Trophoblast cell (in vitro differentiated cells and primary cell): ENCODE results near the gene GLS2.
"Not testable (repeated sequence)": the region's sequence is repeated elsewhere in the genome, so short reads cannot be mapped to it uniquely, and the experiment has no call there.

Source experiments
- DNase-seq, 2 donors: peaks; one replicate each; pipeline ENCODE4 v3.0.0-alpha.2; 2016
- H2AFZ ChIP-seq: 2 replicates; pipeline ENCODE4 v1.6.1; 2013; ENCODE audit warnings: low read length, moderate library complexity, mild to moderate bottlenecking; ENCODE audit not compliant: insufficient read depth, poor library complexity
- H2AK5ac ChIP-seq: 2 replicates; pipeline ENCODE4 v1.6.1; 2013; ENCODE audit warnings: mild to moderate bottlenecking, low read length
- H2BK120ac ChIP-seq: 2 replicates; pipeline ENCODE4 v1.6.1; 2013; ENCODE audit warnings: low read length, mild to moderate bottlenecking, moderate library complexity; ENCODE audit not compliant: insufficient read depth, poor library complexity
- H2BK12ac ChIP-seq: 2 replicates; pipeline ENCODE4 v1.6.1; 2013; ENCODE audit warnings: mild to moderate bottlenecking, low read length, moderate library complexity
- H2BK5ac ChIP-seq: 2 replicates; pipeline ENCODE4 v1.6.1; 2013; ENCODE audit warnings: low read length, low read depth, moderate library complexity, mild to moderate bottlenecking; ENCODE audit not compliant: poor library complexity
- H3K14ac ChIP-seq: 2 replicates; pipeline ENCODE4 v1.6.1; 2013; ENCODE audit warnings: mild to moderate bottlenecking, low read length
- H3K18ac ChIP-seq: 2 replicates; pipeline ENCODE4 v1.6.1; 2013; ENCODE audit warnings: mild to moderate bottlenecking, low read length
- H3K23ac ChIP-seq: 2 replicates; pipeline ENCODE4 v1.6.1; 2013; ENCODE audit warnings: low read length
- H3K27ac ChIP-seq: 2 replicates; pipeline ENCODE4 v1.5.1; 2013; ENCODE audit warnings: low read depth, mild to moderate bottlenecking, inconsistent platforms, low read length, moderate library complexity
- H3K27me3 ChIP-seq: 2 replicates; pipeline ENCODE4 v1.6.1; 2013; ENCODE audit warnings: inconsistent platforms, mild to moderate bottlenecking, low read length, moderate library complexity; ENCODE audit not compliant: insufficient read depth
- H3K36me3 ChIP-seq, 2 experiments: 1 replicate in 1 of 2; 2 replicates in 1 of 2; pipeline ENCODE4 v1.6.1; 2013; ENCODE audit warnings: low read length in 2 of 2, mild to moderate bottlenecking in 2 of 2, moderate library complexity in 1 of 2; ENCODE audit not compliant: insufficient read depth in 2 of 2, control insufficient read depth in 1 of 2
- H3K4ac ChIP-seq: 2 replicates; pipeline ENCODE4 v1.6.1; 2013; ENCODE audit warnings: low read depth, mild to moderate bottlenecking, low read length, moderate library complexity
- H3K4me1 ChIP-seq, 2 experiments: 1 replicate in 1 of 2; 2 replicates in 1 of 2; pipeline ENCODE4 v1.6.1; 2013; ENCODE audit warnings: low read length in 2 of 2, mild to moderate bottlenecking in 2 of 2, moderate library complexity in 1 of 2; ENCODE audit not compliant: insufficient read depth in 2 of 2, control insufficient read depth in 1 of 2
- H3K4me2 ChIP-seq: 2 replicates; pipeline ENCODE4 v1.6.1; 2013; ENCODE audit warnings: inconsistent platforms, mild to moderate bottlenecking, low read length, moderate library complexity
- H3K4me3 ChIP-seq: 2 replicates; pipeline ENCODE4 v1.5.1; 2013; ENCODE audit warnings: mild to moderate bottlenecking, low read depth, low read length, inconsistent platforms
- H3K79me1 ChIP-seq: one replicate; pipeline ENCODE4 v1.6.1; 2013; ENCODE audit warnings: low read length
- H3K79me2 ChIP-seq: 2 replicates; pipeline ENCODE4 v1.6.1; 2013; ENCODE audit warnings: low read length, mild to moderate bottlenecking; ENCODE audit not compliant: control insufficient read depth, insufficient read depth, poor library complexity
- H3K9ac ChIP-seq: 2 replicates; pipeline ENCODE4 v1.6.1; 2013; ENCODE audit warnings: mild to moderate bottlenecking, low read length
- H3K9me3 ChIP-seq: 2 replicates; pipeline ENCODE4 v1.6.1; 2013; ENCODE audit warnings: low read depth, mild to moderate bottlenecking, control low read depth, inconsistent platforms, low read length; ENCODE audit not compliant: insufficient read depth
- H4K12ac ChIP-seq: 2 replicates; pipeline ENCODE4 v1.6.1; 2013; ENCODE audit warnings: low read depth, mild to moderate bottlenecking, low read length, moderate library complexity
- H4K8ac ChIP-seq: 2 replicates; pipeline ENCODE4 v1.6.1; 2013; ENCODE audit warnings: low read depth, mild to moderate bottlenecking, low read length, moderate library complexity
- H4K91ac ChIP-seq: one replicate; pipeline ENCODE4 v1.6.1; 2013; ENCODE audit warnings: low read depth, mild to moderate bottlenecking, low read length, moderate library complexity
- WGBS: extraction: QIAGEN DNeasy Blood & Tissue Kit; methylation state at CpG from one replicate; pipeline ENCODE4 v1.1.7; 2013; ENCODE audit warnings: missing lambda C conversion rate; ENCODE audit not compliant: insufficient read length, insufficient coverage; ENCODE audit errors: extremely low coverage; 5-methylcytosine and 5-hydroxymethylcytosine counted together

Gene GLS2

DNA sequence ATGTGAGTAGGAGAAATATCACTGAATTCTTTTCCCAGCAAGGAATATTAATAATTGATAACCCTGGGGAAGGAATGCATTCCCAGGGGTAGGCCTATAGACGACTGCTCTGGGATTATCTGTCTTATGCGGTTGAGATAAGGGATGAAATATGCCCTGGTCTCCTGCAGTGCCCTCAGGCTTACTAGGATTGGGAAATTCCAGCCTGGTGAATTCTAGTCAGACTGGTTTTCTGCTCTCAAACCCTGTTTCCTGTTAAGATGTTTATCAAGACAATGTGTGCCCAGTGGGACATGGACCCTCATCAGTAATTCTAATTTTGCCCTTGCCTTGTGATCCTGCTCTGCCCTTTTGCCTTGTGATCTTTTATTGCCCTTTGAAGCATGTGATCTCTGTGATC lies 44.8 kb downstream of the GLS2 start:
- not testable (repeated sequence) for H2BK120ac ChIP-seq, H2BK12ac ChIP-seq, H3K9me3 ChIP-seq, H2AFZ ChIP-seq, H3K27me3 ChIP-seq, H3K79me1 ChIP-seq, H3K23ac ChIP-seq, H3K4me3 ChIP-seq, H3K14ac ChIP-seq, H2BK5ac ChIP-seq, H4K91ac ChIP-seq, H3K36me3 ChIP-seq, H3K4me1 ChIP-seq, H3K4me2 ChIP-seq, H4K12ac ChIP-seq, H3K9ac ChIP-seq, H3K79me2 ChIP-seq, H3K4ac ChIP-seq, H3K18ac ChIP-seq, H2AK5ac ChIP-seq, H3K27ac ChIP-seq, H4K8ac ChIP-seq
- peak; percentile 44 to 72 for DNase-seq
- no CpG with 5 or more reads among the region's 2 CpGs for WGBS

DNA sequence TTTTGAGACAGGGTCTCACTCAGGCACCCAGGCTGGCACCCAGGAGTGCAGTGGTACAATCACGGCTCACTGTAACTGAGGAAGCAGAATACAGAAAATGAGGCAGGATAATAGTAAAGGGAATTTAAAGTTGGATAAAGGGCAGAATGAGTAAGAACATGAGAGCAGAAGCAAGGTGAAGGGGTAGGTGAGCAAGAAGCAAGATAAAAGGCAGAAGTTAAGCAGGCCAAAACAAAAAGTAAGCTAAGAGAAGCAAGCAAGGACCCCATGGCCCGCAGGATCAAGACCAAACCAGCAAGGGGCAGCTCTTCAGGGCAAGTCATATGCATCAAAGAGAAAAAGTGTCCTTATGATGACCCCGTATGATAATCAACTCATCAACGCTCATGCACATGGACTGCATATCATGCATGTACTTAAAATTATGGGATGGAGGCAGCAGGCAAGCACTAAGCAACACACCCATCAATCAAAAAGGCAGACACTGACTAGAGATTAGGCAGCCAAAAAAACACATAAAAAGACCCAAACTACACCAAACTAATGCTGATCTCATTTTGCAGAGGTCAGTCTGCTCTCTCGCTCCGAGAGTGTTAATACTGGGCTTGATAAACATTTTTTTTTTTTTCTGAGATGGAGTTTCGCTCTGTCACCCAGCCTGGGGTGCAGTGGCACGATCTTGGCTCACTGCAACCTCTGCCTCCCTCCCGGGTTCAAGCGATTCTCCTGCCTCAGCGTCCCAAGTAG lies 50.4 kb downstream of the GLS2 start:
- WGBS, result no CpG with 5 or more reads among the region's 11 CpGs

GRCh38 chr12:56434828-56435227 lies 53.1 kb downstream of the GLS2 start:
- no CpG with 5 or more reads among the region's 6 CpGs for WGBS

More for the DNA sequence above, 50.4 kb downstream of the GLS2 start:
- Histone ChIP-seq H3K79me1 (no peaks in the 10 kb centered on the region), H3K14ac (no peak overlapping the region), H3K4me2 (no peak overlapping the region), H3K4me1 (no peaks in the 10 kb centered on the region), H3K27ac (no peak overlapping the region), H3K9ac (no peak overlapping the region), H3K4ac (no peak overlapping the region), H2AFZ (no peak overlapping the region), H2AK5ac (no peak overlapping the region), H2BK12ac (no peak overlapping the region), H3K4me3 (no peak overlapping the region), H4K8ac (no peak overlapping the region), H2BK5ac (no peak overlapping the region), H3K9me3 (no peaks in the 10 kb centered on the region), H3K36me3 (peaks cover 2 to 12% of the 10 kb centered on the region in 2 experiments), H3K18ac (no peak overlapping the region), H4K12ac (no peak overlapping the region), H4K91ac (no peak overlapping the region), H3K79me2 (no peaks in the 10 kb centered on the region), H2BK120ac (no peak overlapping the region), H3K27me3 (no peaks in the 10 kb centered on the region), H3K23ac (no peak overlapping the region)
- DNase-seq, result no peak

GRCh38 chr12:56431850-56432249 lies 56.1 kb downstream of the GLS2 start:
- Histone ChIP-seq H2BK12ac (no peak overlapping the region), H3K79me2 (no peaks in the 10 kb centered on the region), H3K27me3 (no peaks in the 10 kb centered on the region), H3K4me3 (no peak overlapping the region), H4K12ac (no peak overlapping the region), H2BK5ac (no peak overlapping the region), H4K91ac (no peak overlapping the region), H3K9ac (no peak overlapping the region), H3K27ac (no peak overlapping the region), H3K4ac (no peak overlapping the region), H3K4me1 (no peaks in the 10 kb centered on the region), H2AFZ (no peak overlapping the region), H3K79me1 (no peaks in the 10 kb centered on the region), H3K18ac (no peak overlapping the region), H2AK5ac (no peak overlapping the region), H3K14ac (no peak overlapping the region), H3K23ac (no peak overlapping the region), H4K8ac (no peak overlapping the region), H3K9me3 (peaks cover 2% of the 10 kb centered on the region), H3K4me2 (no peak overlapping the region), H2BK120ac (no peak overlapping the region), H3K36me3 (peaks cover 27 to 44% of the 10 kb centered on the region in 2 experiments)
- whole genome bisulfite sequencing, result no CpG with 5 or more reads among the region's 3 CpGs
- peak in 1 of 2 donors; percentile 35 for DNase-seq

More at GRCh38 chr12:56434828-56435227, 53.1 kb downstream of the GLS2 start:
- H3K4ac ChIP-seq, result no peak overlapping the region
- no peaks in the 10 kb centered on the region for H3K27me3 ChIP-seq
- no peak overlapping the region for H3K18ac ChIP-seq
- no peak overlapping the region for H4K8ac ChIP-seq
- no peak overlapping the region for H3K9ac ChIP-seq
- H3K4me3 ChIP-seq, result no peak overlapping the region
- H3K23ac ChIP-seq, result no peak overlapping the region
- H2BK5ac ChIP-seq, result no peak overlapping the region
- no peak overlapping the region for H4K12ac ChIP-seq
- no peaks in the 10 kb centered on the region for H3K79me1 ChIP-seq
- H4K91ac ChIP-seq, result peak overlapping the region; percentile 4
- no peak overlapping the region for H2BK12ac ChIP-seq
- no peaks in the 10 kb centered on the region for H3K9me3 ChIP-seq
- no peak overlapping the region for H2AK5ac ChIP-seq
- H3K4me2 ChIP-seq, result no peak overlapping the region
- no peak overlapping the region for H3K27ac ChIP-seq
- no peaks in the 10 kb centered on the region for H3K4me1 ChIP-seq
- H2AFZ ChIP-seq, result no peak overlapping the region
- H2BK120ac ChIP-seq, result no peak overlapping the region
- no peak overlapping the region for H3K14ac ChIP-seq
- no peaks in the 10 kb centered on the region for H3K79me2 ChIP-seq
- no peak for DNase-seq
- peaks cover 13 to 24% of the 10 kb centered on the region in 2 experiments for H3K36me3 ChIP-seq
